ENCODE data around the gene CACHD1.
A peak's percentile ranks its signal among the peaks of the same experiment; 100 is the strongest.

CACHD1 gene

GRCh38 chr1:64569411-64569810, 99.5 kb downstream of the CACHD1 start:
- no peak for DNase-seq
- intact Hi-C loops (cut with DNase I) = no loop called here

GRCh38 chr1:64570267-64570855, 100.4 kb downstream of the CACHD1 start:
- intact Hi-C loops (cut with DNase I) = no loop called here
- no peak for DNase-seq

DNA sequence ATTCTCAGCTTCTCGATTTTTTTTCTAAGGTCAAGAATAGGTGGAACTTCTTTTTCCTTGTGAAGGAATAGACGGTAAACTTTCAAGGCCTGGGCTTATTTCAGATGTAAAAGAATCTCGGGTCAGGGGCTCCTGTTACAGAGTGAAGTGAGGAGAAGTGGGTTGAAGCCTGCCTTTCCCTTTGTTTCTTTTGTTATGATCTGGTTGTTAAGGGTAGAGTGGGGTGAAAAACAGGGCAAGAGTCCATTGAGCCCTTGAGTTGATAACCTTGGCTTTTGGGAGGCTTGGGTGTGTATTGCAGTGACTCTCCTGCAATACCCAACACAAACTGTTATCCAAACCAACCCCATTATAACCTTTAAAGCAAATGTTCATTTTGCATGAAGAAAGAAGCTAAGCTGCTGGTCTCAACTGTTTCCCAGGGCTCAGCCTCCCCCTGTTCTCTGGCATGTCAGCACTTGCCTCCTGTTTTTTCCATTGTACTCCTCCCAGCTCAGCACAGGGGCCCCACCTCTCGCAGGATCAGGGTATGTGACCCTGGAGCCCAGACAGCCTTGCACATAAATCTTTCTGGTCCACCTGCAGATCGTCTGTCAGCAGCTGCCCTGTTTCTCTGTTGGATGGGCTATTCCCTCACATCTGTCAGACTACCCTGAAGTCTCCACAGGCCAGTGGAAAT, 102.4 kb downstream of the CACHD1 start:
- intact Hi-C loops (cut with DNase I) = no loop called here
- DNase-seq = no peak

DNA sequence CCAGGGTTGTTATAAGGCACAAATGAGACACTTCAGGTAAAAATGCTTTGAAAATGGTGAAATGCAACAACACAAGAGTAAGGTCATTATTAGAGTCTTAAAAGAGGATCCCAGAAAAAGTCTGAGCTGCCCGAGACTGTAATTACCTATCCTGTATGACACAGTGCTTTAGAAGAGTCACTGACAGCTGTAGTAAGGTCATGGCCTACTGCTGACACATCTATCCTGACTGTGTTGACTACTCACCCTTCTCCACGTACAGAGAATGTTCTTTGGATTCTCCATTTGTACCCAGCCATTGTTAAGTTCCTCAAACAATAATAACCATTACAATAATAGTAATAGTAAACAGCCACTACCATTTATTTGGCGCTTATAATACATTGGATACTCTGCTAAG, 104.4 kb downstream of the CACHD1 start:
- DNase-seq = no peak
- intact Hi-C loops (cut with DNase I) = no loop called here

GRCh38 chr1:64575881-64576676, 106.2 kb downstream of the CACHD1 start:
- peak in 6 of 42 donors; percentile 3 to 38 (median 14) for DNase-seq
- intact Hi-C loops (cut with DNase I) = no loop called here

DNA sequence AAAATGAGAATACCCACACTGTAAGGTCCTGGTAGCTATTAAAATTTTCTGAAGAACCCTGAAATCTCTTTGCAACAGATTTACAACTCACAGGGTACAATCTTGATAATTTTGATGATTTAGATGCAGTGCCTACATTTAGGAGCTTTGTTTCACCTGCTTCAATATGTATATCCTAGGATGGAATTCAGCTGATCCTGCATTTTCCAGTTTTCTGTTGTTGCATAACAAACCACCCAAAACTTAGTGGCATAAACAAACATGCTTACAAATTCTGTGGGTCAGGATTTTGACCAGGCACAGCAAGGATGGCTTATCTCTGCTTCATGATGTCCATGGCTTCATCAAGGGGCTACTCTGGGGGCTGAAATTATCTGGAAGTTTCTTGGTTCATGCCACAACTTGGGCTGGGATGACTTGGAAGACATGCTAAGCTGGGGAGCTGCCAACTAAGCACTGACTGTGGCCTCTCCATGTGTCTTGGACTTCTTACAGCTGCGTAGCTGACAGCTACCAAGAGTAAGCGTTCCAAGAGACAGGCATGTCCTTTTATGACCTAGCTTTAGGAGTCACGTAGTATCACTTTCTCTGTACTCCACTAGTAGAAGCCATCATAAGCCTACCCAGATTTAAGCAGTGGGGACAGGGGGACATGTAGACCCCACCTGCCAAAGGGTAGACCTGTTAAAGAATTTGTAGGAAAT, 108.5 kb downstream of the CACHD1 start:
- DNase-seq = no peak
- intact Hi-C loops (cut with DNase I) = no loop called here

DNA sequence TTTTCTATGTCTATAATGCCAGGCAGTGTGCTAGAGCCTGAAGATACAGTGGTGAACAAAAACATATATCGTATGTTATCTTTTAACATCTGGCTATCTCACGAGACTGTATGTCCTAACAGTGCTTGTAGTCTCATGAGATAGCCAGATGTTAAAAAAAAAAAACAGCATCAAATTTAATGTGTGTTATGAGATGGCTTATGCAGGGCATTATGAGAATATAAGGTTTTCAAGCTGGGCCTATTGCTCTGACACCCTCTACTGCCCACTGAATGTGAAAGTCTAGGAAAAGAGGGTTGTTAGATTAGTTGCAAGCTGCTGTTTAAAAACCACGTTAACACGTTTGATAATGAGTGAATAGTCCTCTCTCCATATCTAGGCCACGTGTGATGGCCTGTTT, 109.8 kb downstream of the CACHD1 start:
- DNase-seq = no peak
- intact Hi-C loops (cut with DNase I) = no loop called here

GRCh38 chr1:64581135-64581842, 111.4 kb downstream of the CACHD1 start:
- intact Hi-C loops (cut with DNase I) = no loop called here

DNA sequence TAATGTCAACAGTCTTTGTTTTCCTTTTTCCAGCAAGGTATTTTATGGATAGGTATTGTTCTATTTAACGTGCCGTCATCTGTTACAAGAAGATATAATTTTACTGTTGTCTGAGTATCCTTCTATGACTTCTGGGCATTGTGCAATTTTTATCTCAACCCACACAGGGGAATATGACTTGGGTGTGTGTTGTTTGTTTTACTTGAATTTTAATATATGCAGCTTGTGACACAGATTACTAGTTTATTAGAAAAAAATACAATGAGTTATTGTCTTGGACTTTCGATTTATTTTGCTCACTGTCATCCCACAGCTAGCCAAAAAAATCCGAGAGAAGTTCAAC, 111.9 kb downstream of the CACHD1 start:
- DNase-seq = no peak
- intact Hi-C loops (cut with DNase I) = no loop called here

More at GRCh38 chr1:64581135-64581842, 111.4 kb downstream of the CACHD1 start:
- no peak for DNase-seq

GRCh38 chr1:64584479-64584878, 114.5 kb downstream of the CACHD1 start:
- intact Hi-C loops (cut with DNase I) = no loop called here
- no peak for DNase-seq

GRCh38 chr1:64588876-64589275, 118.9 kb downstream of the CACHD1 start:
- DNase-seq = no peak
- intact Hi-C loops (cut with DNase I) = no loop called here

DNA sequence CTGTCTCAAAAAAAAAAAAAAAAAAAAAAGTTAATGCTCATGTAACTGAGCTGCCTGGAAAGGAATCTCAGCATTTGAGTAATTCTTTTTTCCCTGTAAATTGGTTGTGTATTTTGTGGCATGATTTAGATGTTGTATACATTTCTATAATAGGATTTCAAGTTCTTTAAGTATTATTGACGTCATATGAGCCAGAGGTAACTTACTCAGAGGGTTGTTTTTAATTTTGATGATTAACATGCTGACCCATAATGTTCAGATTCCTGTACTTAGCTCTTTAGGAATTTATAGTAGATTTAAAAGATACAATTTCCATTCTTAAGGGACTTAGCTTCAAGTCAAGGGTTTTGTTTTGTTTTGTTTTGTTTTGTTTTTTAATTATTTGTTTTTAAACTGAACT, 120.4 kb downstream of the CACHD1 start:
- intact Hi-C loops (cut with DNase I) = no loop called here
- DNase-seq = no peak

DNA sequence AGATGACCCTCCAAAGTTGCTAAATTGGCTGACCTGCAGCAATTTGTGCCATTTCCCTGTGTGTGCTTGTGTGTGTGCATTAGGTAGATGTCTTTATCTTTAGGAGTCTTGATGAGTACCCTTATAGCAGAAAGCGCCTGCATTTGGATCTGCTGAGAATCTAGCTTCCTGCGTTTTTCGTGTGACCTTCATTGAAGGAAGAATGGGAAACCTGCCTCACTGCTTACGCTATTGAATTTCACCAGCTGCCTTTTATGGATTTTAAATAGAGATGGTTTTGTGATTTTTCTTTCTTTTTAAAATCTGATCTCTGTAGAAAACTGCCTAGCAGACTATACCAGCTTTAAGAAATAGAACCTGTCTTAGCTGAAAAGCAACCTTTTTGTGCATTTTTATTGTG, 124.5 kb downstream of the CACHD1 start:
- no peak for DNase-seq
- intact Hi-C loops (cut with DNase I) = no loop called here

- no peak for DNase-seq
- intact Hi-C loops (cut with DNase I) = no loop called here
Measured at GRCh38 chr1:64595871-64596515, 126.1 kb downstream of the CACHD1 start.

DNA sequence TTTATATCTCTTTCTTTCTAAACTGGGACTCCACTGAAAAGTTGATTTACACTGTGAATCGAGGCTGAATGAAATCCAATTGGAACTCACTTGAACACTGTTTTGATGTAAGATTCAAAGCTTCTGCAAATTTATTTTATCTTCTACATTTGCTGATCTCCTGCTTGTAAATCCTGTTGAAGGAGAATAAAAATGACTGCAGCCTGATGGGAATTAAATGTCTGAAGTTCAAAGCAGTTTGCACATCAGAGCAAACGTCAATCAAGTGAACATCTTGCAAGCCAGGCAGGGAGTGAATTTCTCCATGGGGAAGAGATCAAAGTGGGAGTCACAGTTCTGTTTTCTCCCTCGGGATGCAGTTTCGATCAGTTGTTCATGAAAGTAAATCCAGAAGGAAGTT, 127.2 kb downstream of the CACHD1 start:
- DNase-seq = peak in 4 of 42 donors; percentile 14 to 42 (median 22)

DNA sequence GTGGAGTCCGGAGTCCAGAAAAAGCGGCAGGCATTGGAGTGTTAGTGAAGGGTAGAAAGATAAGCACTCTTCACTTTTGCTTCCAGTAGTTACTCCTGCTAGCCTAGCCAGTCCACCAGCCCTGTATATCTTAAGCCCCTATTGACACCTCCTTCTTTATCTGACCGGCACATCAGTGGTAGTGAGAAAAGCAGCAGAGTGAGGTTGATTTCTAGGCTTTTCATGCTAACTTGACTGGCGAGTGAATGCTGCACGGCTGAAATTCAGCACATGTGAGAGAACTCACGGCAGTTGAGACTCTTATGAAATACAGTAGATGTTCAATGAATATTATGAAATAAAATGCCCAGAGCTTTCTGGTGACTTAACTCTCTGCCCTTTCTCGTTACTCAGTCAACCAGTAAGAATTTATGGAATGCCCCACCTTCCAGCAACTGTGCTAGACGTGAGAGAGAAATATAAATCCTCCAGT, 128.2 kb downstream of the CACHD1 start:
- DNase-seq = peak in 2 of 42 donors; percentile 5 to 16
- intact Hi-C loops (cut with DNase I) = no loop called here

More for the DNA sequence above, 127.2 kb downstream of the CACHD1 start:
- intact Hi-C loops (cut with DNase I) = no loop called here

- no peak for DNase-seq
- intact Hi-C loops (cut with DNase I) = no loop called here
Measured at GRCh38 chr1:64599242-64599641, 129.3 kb downstream of the CACHD1 start.

- DNase-seq = no peak
Measured at GRCh38 chr1:64601207-64601606, 131.3 kb downstream of the CACHD1 start.

More at GRCh38 chr1:64601207-64601606, 131.3 kb downstream of the CACHD1 start:
- intact Hi-C loops (cut with DNase I) = no loop called here

Measured in head of caudate nucleus (tissue), 42 donors.